Fibroblast of lung (primary cell): ENCODE measurements around the gene L1CAM.

ENCODE experiments used
- EZH2 ChIP-seq: IDR thresholded peaks from 2 replicates; pipeline ENCODE4 v1.5.1; 2012; ENCODE audit warnings: low read length, control low read depth, mild to moderate bottlenecking; ENCODE audit errors: missing control alignments
- TF ChIP-seq, protein P1 (sequence below), 2 donors: IDR thresholded peaks in 1 of 2; conservative IDR thresholded peaks in 1 of 2; 1 replicate in 1 of 2; 2 replicates in 1 of 2; pipeline ENCODE4 v1.5.1; 2011 to 2012; ENCODE audit warnings: low read length in 2 of 2, control low read depth in 1 of 2, inconsistent platforms in 1 of 2, low read depth in 1 of 2, mild to moderate bottlenecking in 1 of 2

DNA sequence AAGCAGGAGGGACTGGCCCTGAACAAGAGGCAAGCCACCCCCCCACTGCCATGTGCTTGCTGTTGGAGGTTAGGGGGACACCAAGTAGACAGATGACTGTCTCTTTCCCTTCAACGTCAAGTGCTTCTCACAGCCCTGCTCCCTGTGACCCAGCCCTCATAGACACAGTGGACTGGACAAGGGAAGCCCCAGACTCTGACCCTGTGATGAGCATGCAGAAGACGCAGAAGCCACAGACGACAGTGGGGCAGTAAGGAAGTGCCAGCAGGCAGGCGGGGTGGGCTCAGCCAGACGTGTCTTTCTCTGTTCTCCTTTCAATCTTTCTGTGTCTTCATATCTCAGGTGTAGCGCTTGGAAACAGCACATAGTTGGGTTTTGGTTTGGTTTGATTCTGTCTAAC is 2.4 kb upstream of the L1CAM start:
- TF ChIP-seq, protein P1, sequence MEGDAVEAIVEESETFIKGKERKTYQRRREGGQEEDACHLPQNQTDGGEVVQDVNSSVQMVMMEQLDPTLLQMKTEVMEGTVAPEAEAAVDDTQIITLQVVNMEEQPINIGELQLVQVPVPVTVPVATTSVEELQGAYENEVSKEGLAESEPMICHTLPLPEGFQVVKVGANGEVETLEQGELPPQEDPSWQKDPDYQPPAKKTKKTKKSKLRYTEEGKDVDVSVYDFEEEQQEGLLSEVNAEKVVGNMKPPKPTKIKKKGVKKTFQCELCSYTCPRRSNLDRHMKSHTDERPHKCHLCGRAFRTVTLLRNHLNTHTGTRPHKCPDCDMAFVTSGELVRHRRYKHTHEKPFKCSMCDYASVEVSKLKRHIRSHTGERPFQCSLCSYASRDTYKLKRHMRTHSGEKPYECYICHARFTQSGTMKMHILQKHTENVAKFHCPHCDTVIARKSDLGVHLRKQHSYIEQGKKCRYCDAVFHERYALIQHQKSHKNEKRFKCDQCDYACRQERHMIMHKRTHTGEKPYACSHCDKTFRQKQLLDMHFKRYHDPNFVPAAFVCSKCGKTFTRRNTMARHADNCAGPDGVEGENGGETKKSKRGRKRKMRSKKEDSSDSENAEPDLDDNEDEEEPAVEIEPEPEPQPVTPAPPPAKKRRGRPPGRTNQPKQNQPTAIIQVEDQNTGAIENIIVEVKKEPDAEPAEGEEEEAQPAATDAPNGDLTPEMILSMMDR (conservative IDR thresholded peaks at IDR 0.05 in 1 of 2, IDR thresholded peaks at IDR 0.05 in 1 of 2; ENCODE audit: low read depth in 1 of 2, low read length in 2 of 2) = no peak
- no peak for TF ChIP-seq EZH2
